ENCODE results near the gene CACNA2D2. TPM values are rescaled to one million over a fixed set of nuclear protein-coding genes. Genes with fewer than 3 reads are reported as not detected.

The CACNA2D2 gene
- total RNA-seq, 1 experiment from 2014 or later: 27.7 TPM

GRCh38 chr3:50338965-50339364 is 164.5 kb downstream of the CACNA2D2 start:
- Histone ChIP-seq H4K91ac (ENCODE audit: insufficient read length, low read depth, low read length) (no peak overlapping the region), H2BK5ac (ENCODE audit: insufficient read length, low read length) (no peak overlapping the region), H4K20me1 (ENCODE audit: control insufficient read depth, insufficient read depth, insufficient read length) (no peaks in the 10 kb centered on the region), H3K18ac (ENCODE audit: insufficient read length, low read depth, low read length) (no peak overlapping the region), H2AFZ (ENCODE audit: low read length) (no peak overlapping the region), H4K5ac (ENCODE audit: insufficient read length, low read depth, low read length) (no peak overlapping the region), H3T11ph (ENCODE audit: low read length) (no peak overlapping the region), H3K27me3 (ENCODE audit: insufficient read depth, low read length) (peaks cover 13% of the 10 kb centered on the region; the same call in 1 of the 2 replicates), H2AK5ac (ENCODE audit: insufficient read length, low read length) (no peak overlapping the region), H3K4ac (ENCODE audit: low read depth, low read length) (no peak overlapping the region), H3K27ac (ENCODE audit: insufficient read length, low read depth, low read length) (no peak overlapping the region), H3K79me1 (ENCODE audit: insufficient read depth, low read depth, low read length, poor library complexity, severe bottlenecking) (no peaks in the 10 kb centered on the region), H4K8ac (replicated peaks; ENCODE audit: insufficient read length, low read depth, low read length) (no peak overlapping the region), H3K4me2 (ENCODE audit: insufficient read depth, insufficient read length, low read length) (no peak overlapping the region), H3K9me3 (ENCODE audit: control insufficient read depth, low read depth, low read length) (no peaks in the 10 kb centered on the region), H3K23me2 (ENCODE audit: insufficient read length, low read depth, low read length, poor library complexity, severe bottlenecking) (peaks cover 24% of the 10 kb centered on the region), H3K9ac (ENCODE audit: extremely low read depth, insufficient read length, low read length) (no peak overlapping the region), H3K4me1 (ENCODE audit: insufficient read depth, low read length) (no peaks in the 10 kb centered on the region; the same call in 1 of the 2 replicates), H2BK15ac (ENCODE audit: low read depth, low read length) (no peak overlapping the region), H3K79me2 (ENCODE audit: insufficient read depth, low read length) (peaks cover 5% of the 10 kb centered on the region; the same call in 1 of the 2 replicates), H3K23ac (ENCODE audit: insufficient read length, low read depth, low read length) (no peak overlapping the region), H3K56ac (ENCODE audit: insufficient read length, low read depth, low read length) (no peak overlapping the region), H3K14ac (ENCODE audit: insufficient read depth, low read length) (no peak overlapping the region), H2BK120ac (ENCODE audit: low read depth, low read length, poor library complexity, severe bottlenecking) (no peak overlapping the region), H2BK20ac (ENCODE audit: low read depth, low read length, poor library complexity, severe bottlenecking) (no peak overlapping the region), H2BK12ac (ENCODE audit: insufficient read length, low read depth, low read length) (no peak overlapping the region)
- Mint-ChIP-seq H3K27me3 (ENCODE audit: low read depth) (peaks cover 53% of the 10 kb centered on the region), H3K36me3 (ENCODE audit: insufficient read depth in 1 of 3, low read depth in 3 of 3) (peaks cover 0 to 8% (median 6%) of the 10 kb centered on the region in 3 experiments; a peak in 5 of 7 replicates), H3K4me1 (peaks cover 29 to 44% of the 10 kb centered on the region in 2 experiments), H3K27ac (no peak overlapping the region), H3K9me3 (no peaks in the 10 kb centered on the region; a peak in 1 of 5 replicates), H3K4me3 (peak overlapping the region; percentile 64 to 87; a peak in 4 of 5 replicates)
- no peak for TF ChIP-seq CTCF (conservative IDR thresholded peaks at IDR 0.05)
- WGBS (ENCODE audit: extremely low coverage, insufficient read length, low lambda C conversion rate): no CpG with 5 or more reads among the region's 5 CpGs
- no peak for DNase-seq
